Measurements from ENCODE around the gene B3GALT6.

The B3GALT6 gene

DNA sequence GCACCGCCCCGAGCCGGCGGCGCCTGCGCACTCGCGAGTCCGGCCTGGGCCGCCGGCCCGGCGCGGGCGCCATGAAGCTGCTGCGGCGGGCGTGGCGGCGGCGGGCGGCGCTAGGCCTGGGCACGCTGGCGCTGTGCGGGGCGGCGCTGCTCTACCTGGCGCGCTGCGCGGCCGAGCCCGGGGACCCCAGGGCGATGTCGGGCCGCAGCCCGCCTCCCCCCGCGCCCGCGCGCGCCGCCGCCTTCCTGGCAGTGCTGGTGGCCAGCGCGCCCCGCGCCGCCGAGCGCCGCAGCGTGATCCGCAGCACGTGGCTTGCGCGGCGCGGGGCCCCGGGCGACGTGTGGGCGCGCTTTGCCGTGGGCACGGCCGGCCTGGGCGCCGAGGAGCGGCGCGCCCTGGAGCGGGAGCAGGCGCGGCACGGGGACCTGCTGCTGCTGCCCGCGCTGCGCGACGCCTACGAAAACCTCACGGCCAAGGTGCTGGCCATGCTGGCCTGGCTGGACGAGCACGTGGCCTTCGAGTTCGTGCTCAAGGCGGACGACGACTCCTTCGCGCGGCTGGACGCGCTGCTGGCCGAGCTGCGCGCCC is at the start of gene B3GALT6:
Gene B3GALT6, plus strand, starts transcription at position 30 of the 588 bp plus-strand sequence. Its CDS starts 42 bp downstream, at position 72.
- TF ChIP-seq, protein P1, sequence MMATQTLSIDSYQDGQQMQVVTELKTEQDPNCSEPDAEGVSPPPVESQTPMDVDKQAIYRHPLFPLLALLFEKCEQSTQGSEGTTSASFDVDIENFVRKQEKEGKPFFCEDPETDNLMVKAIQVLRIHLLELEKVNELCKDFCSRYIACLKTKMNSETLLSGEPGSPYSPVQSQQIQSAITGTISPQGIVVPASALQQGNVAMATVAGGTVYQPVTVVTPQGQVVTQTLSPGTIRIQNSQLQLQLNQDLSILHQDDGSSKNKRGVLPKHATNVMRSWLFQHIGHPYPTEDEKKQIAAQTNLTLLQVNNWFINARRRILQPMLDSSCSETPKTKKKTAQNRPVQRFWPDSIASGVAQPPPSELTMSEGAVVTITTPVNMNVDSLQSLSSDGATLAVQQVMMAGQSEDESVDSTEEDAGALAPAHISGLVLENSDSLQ (IDR thresholded peaks at IDR 0.05): no peak
- TF ChIP-seq FOXM1 (IDR thresholded peaks at IDR 0.05; ENCODE audit: borderline replicate concordance): 0 out of 2 replicates have a peak, but pooled peaks have one; percentile 6
- POLR2A ChIA-PET: interaction anchor here (0.8 to 1.7 kb wide), 3 partner anchors 23 to 113 kb away, joined by 3 to 5 read pairs (median 3); no protein-coding TSS in a partner anchor
- CTCF ChIA-PET: no interaction called here
- DNase-seq (ENCODE audit: extremely low spot score): no peak

DNA sequence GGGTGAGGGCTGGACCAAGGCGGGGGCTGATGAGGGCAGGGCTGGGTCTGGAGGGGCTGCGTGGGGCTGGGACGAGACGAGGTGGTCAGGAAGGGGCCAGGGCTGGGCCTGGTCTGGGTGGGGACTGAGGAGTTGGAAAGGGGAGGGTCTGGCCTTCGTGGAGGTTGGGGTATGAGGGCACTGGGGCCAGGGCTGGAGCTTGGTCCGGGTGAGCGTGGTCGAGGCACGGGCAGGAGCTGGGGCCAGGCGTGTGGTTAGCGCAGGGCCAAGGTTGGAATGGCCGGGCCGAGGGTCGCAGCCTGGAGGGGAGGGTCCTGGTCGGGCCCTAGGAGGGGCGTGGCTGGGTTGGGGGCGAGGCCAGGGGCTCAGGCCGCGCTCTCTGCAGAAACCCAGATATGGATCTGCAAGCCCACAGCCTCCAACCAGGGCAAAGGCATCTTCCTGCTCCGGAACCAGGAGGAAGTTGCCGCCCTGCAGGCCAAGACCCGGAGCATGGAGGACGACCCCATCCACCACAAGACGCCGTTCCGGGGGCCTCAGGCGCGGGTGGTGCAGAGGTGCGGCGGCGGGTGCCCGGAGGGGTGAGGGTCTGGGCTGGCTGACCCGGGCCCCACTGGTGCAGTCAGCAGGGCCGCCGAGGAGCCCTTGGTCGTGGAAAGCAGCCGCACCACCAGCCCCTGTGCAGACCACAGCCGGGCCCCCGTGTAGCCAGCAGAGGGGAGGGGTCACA is 49.4 kb upstream of the B3GALT6 start:
- CTCF ChIA-PET: no interaction called here
- no peak for DNase-seq (ENCODE audit: extremely low spot score)
- POLR2A ChIA-PET: no interaction called here

DNA sequence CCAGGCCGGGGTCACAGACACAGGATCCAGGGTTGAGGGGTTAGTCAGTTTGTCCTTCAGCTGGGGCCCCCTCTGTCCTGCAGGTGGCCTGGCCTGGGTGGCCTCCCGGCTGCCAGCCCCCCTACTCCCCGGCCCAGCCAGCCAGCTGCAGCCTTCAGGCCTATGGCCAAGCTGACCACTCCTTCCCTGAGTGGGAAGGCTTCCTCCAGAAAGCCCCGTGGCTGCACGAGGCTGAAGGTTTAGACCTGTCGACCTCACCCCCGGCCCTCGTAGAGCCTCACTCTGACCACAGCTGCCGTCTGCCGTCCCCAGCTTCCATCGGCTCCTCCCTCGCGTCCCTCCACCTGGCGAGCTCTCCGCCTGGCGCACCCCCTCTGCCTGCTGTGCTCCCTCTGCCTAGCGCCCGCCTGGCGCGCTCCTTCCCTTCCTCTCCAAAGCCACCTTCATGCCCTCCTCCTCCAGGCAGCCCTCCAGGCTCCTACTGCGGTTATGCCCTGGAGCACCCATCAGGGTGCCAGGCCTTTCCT is 48.8 kb upstream of the B3GALT6 start:
- POLR2A ChIA-PET: no interaction called here
- DNase-seq (ENCODE audit: extremely low spot score): no peak
- TF ChIP-seq SP1 (IDR thresholded peaks at IDR 0.05): no peak
- no peak for TF ChIP-seq CTBP1 (IDR thresholded peaks at IDR 0.05; ENCODE audit: borderline replicate concordance)
- TF ChIP-seq FOXA1 (IDR thresholded peaks at IDR 0.05): no peak
- no peak for TF ChIP-seq FOXM1 (IDR thresholded peaks at IDR 0.05; ENCODE audit: borderline replicate concordance)
- TF ChIP-seq ELF4 (IDR thresholded peaks at IDR 0.05): no peak
- CTCF ChIA-PET: no interaction called here

More for the DNA sequence above, 49.4 kb upstream of the B3GALT6 start:
- TF ChIP-seq LEF1 (IDR thresholded peaks at IDR 0.05; ENCODE audit: borderline replicate concordance): no peak
- TF ChIP-seq TARDBP (IDR thresholded peaks at IDR 0.05): no peak
- TF ChIP-seq L3MBTL2 (conservative IDR thresholded peaks at IDR 0.05): no peak
- no peak for TF ChIP-seq ZNF384 (IDR thresholded peaks at IDR 0.05)
- no peak for TF ChIP-seq NFRKB (IDR thresholded peaks at IDR 0.05)
- TF ChIP-seq BHLHE40 (IDR thresholded peaks at IDR 0.05; ENCODE audit: borderline replicate concordance): no peak
- no peak for TF ChIP-seq FOXK2 (IDR thresholded peaks at IDR 0.05)

DNA sequence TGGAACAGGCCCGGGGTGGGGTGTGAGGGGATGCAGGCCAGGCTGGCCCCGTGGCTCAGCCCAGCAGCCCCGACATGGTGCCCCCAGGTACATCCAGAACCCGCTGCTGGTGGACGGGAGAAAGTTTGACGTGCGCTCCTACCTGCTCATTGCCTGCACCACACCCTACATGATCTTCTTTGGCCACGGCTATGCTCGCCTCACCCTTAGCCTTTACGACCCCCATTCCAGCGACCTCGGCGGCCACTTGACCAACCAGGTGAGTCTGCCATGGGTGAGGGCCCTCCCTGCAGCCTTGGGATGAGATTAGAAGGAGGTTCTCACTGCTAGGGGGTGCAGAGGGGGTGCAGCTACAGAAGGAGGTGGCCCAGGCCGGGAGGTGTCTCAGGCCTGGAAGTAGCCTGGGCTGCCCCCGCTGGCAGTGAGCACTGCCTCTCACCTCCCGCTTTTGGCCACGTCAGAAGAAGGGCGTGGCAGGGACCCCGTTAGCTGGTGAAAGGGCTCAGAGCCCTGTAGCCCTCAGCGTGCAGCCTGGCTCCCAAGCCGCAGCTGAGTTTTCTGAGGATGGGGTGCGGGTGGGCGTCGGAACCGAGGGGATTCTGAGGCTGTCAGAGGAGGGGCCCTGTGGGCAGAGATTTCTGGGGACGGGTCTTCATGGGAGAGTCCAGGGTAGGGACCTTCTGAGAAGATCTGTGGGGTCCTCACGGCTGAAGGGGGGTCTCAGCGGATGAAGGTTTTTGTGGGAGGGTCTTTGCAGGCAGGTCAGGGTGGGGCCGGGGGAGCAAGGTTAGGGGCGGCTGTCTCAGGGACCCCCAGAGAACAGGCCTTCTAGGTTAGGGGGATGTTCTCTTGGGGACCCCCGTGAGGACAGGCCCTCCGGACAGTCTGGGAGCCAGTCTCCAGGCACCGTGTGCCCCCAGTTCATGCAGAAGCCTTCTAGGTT is 47.9 kb upstream of the B3GALT6 start:
- no peak for TF ChIP-seq SP1 (IDR thresholded peaks at IDR 0.05)
- no peak for TF ChIP-seq ARNT (IDR thresholded peaks at IDR 0.05)
- TF ChIP-seq ELF4 (IDR thresholded peaks at IDR 0.05): no peak
- TF ChIP-seq HDGF (IDR thresholded peaks at IDR 0.05; ENCODE audit: borderline replicate concordance): no peak
- TF ChIP-seq FOXM1 (IDR thresholded peaks at IDR 0.05; ENCODE audit: borderline replicate concordance): no peak
- TF ChIP-seq FOXA1 (IDR thresholded peaks at IDR 0.05): no peak
- TF ChIP-seq, protein P1 (IDR thresholded peaks at IDR 0.05): no peak
- TF ChIP-seq LEF1 (IDR thresholded peaks at IDR 0.05; ENCODE audit: borderline replicate concordance): no peak
- TF ChIP-seq ZNF384 (IDR thresholded peaks at IDR 0.05): no peak
- POLR2A ChIA-PET: no interaction called here
- CTCF ChIA-PET: no interaction called here
- no peak for DNase-seq (ENCODE audit: extremely low spot score)

DNA sequence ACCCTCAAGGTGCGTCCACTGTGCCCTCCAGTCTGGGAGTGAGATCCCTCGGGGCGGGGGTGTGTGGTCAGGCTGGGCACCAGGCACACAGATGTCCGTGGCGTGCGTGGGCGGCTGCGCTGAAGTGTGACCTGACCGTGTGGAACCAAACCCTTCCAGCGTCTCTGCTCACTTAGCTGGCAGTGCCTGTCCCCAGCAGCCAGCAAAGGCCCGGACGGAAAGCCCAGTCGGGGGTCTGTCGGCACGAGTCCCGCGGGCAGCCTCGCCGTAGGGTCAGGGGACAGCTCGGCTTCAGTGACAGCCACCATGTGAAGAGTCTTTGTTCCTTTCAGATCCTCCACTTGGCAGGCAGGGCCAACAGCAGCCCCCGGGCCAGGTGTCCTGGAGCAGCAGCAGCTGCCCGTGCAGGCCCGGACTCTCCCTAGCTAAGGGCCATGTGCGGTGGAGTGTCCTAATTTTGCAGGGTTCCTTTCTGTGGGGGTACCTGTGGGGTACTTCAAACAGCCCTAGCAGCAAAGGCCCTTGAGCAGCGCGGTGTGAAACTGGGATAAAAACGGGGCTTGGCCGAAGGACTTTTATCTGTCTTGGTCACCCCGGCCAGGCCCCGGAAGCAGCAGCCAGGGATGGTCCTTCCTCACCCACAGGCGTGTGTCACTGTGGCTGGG is 46.8 kb upstream of the B3GALT6 start:
- ChIA-PET POLR2A (no interaction called here), CTCF (no interaction called here)
- TF ChIP-seq ZNF384 (IDR thresholded peaks at IDR 0.05) (no peak), SP1 (IDR thresholded peaks at IDR 0.05) (no peak), TARDBP (IDR thresholded peaks at IDR 0.05) (no peak), FOXM1 (IDR thresholded peaks at IDR 0.05; ENCODE audit: borderline replicate concordance) (no peak), LEF1 (IDR thresholded peaks at IDR 0.05; ENCODE audit: borderline replicate concordance) (no peak), NFRKB (IDR thresholded peaks at IDR 0.05) (no peak)
- TF ChIP-seq, protein P1 (IDR thresholded peaks at IDR 0.05): no peak
- no peak for DNase-seq (ENCODE audit: extremely low spot score)

DNA sequence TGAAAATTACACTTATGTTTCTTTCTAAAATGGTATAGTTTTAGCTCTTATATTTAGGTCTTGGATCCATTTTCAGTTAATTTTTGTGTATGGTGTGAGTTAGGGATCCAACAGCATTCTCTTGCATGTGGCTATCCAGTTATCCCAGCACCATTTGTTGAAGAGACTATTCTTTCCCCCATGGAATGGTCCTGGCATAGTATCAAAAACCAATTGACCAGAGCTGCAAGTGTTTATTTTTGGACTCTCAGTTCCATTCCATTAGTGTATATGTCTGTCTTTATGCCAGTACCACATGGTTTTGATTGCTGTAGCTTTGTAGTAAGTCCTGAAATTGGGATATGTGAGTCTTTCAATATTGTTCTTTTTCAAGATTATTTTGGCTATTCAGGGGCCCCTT is 44.1 kb upstream of the B3GALT6 start:
- TF ChIP-seq FOXA1 (IDR thresholded peaks at IDR 0.05): no peak
- TF ChIP-seq NFRKB (IDR thresholded peaks at IDR 0.05): no peak
- no peak for TF ChIP-seq CTBP1 (IDR thresholded peaks at IDR 0.05; ENCODE audit: borderline replicate concordance)
- TF ChIP-seq LEF1 (IDR thresholded peaks at IDR 0.05; ENCODE audit: borderline replicate concordance): no peak
- TF ChIP-seq FOXK2 (IDR thresholded peaks at IDR 0.05): no peak
- no peak for TF ChIP-seq ZNF384 (IDR thresholded peaks at IDR 0.05)
- TF ChIP-seq BHLHE40 (IDR thresholded peaks at IDR 0.05; ENCODE audit: borderline replicate concordance): no peak
- TF ChIP-seq TARDBP (IDR thresholded peaks at IDR 0.05): no peak
- no peak for DNase-seq (ENCODE audit: extremely low spot score)
- ChIA-PET CTCF (interaction anchor here (0.6 kb wide), 1 partner anchor 129 kb away, joined by 4 read pairs; no protein-coding TSS in a partner anchor), POLR2A (no interaction called here)

Measured in HEK293T (cell line).